GM19463 (cell line): ENCODE results near the gene MARCHF9.

Source experiments
- ATAC-seq: cut with Tn5 transposase; IDR thresholded peaks from one replicate; pipeline ENCODE4 v1.9.1; 2021; ENCODE audit warnings: mild to moderate bottlenecking, moderate library complexity; ENCODE audit not compliant: unreplicated experiment

MARCHF9 gene

DNA sequence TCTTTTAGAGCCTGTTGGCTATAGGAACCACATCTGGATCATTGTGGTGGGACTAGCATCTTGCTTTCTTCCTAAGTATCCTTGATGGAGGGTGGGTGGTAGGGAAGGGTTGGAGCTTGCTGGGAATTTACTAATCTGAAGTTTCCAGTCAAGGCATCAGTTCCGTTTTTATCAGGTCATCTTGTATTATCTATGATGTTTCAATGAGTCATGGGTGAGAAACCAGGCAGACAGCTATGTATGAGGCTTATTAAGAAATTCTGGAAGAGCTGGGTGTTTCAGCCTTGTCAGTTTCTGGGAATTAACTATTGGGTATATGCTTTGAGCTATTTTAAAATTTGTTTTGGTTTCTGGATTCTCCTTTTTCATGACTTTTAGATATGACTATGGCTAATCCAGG, 39.0 kb downstream of the MARCHF9 start:
- ATAC-seq = no peak

GRCh38 chr12:57795354-57795753, 40.5 kb downstream of the MARCHF9 start:
- ATAC-seq = no peak

- no peak for ATAC-seq
These were observed 42.1 kb downstream of the MARCHF9 start for GRCh38 chr12:57796996-57797395.

DNA sequence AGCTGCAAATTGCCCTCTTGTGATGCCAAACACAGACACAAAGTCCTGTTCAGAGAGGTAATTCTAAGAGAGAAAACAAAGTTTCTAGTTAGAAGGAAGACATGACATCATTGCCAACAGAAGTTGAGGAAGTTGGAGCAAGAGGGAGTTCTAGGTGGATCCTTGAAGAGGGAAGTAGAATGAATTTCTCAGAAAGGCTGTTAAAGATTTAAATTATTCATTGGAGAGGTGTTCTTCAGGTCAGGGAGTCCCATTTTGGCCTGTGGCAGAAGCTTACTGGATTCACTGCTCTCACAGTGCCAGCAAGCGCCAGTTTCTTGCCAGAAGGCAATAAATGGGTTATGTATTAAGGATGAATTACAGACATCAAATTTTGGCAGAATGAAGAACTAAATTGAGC, 43.0 kb downstream of the MARCHF9 start:
- no peak for ATAC-seq

DNA sequence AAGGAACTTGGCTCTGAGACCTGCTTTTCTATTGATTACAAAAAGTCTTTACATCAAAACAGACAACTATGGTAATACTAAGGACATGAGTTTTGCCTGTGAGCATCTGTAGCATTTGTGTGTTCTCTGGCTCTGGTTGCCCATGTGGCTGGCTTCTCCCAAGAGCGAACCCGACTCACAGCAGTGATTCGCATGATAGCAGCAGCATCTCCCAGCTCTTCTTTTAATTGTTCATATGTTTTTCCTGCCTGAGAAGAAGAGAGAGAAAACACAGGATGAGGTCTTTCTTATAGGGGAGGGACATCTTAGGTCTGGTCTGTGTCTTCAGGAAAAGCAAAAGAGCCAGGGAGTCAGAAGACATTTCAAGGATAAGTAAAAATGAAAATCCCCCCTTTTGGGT, 46.1 kb downstream of the MARCHF9 start:
- ATAC-seq = no peak

DNA sequence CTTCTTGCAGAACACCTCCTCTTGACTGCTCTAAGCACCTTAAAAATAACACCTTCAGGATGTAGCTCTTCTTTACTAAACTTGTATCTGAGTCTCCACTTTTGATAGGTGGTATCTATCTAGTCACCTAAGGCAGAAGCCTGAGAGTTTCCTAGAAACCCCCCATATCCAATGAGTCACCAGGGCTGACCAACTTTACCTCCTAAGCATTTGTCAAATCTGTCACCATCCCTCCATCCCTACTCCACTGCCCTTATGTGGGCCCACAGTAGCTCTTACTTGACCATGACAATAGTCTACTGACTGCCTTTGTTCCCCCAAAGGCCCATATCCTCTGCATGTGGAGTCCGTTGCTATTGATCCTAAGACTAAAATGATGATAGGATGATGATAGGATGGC, 47.7 kb downstream of the MARCHF9 start:
- no peak for ATAC-seq

DNA sequence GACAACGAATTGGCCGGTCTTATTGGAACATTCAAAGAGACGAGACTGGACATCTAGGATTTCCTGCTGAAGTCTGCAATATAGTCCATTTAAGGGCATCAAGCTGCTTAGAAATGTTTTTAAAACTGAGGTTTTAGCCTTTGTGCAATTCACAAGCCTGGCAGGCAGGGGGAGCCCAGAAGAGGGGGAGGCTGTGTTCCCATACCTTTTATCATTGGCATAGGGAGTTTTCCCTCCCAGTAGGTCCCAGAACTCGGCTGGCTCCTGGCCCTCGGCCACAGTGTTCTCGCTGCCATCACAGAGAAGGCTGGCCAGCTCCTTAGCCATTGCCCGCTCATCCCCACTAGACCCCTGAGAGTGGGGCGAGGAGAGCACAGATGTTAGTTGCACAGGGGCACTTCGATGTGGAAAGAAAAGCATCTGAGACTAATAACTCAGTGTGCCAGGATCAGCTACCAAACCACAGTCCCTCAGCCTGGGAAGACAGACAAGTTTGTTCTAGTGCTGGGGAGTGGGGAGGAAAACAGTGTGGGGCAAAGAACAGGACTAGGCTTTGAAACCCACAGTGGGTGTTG, 48.5 kb downstream of the MARCHF9 start:
- no peak for ATAC-seq

DNA sequence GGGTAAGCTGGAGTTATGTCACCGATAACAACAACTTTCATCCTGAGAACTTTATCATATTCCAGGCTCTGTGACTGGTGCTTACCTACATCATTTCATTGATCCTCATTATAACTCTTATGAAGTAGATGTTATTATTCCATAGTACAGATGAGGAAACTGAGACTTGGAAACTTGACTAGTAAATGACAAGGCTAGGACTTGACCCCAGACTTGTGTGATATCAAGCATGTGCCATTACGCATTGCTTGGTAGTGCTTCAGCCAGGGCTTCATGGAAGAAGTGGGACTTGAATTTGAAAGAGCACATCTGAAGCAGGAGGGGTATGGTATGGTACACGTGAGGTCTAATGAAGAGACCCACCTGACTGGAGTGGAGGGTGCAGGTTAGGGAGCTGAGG, 51.8 kb downstream of the MARCHF9 start:
- no peak for ATAC-seq

DNA sequence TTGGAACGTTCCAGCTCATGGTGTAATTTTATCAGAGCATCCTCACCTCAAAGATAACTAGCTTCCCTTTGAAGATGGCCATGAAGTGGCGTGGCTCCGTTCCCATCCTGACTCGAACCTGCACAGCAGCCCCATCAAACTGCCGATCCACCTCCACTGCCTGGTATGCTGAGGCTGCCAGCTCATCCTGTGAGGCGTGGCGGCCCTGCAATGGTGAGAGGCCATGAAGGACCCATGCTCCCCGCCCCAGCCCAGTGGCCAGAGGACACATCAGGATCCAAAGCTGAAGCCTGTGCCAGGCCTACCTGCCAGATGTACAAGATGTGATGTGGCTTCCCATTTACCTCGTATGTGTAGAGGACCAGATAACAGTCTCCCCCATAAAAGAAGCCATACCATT, 52.4 kb downstream of the MARCHF9 start:
- ATAC-seq = no peak

DNA sequence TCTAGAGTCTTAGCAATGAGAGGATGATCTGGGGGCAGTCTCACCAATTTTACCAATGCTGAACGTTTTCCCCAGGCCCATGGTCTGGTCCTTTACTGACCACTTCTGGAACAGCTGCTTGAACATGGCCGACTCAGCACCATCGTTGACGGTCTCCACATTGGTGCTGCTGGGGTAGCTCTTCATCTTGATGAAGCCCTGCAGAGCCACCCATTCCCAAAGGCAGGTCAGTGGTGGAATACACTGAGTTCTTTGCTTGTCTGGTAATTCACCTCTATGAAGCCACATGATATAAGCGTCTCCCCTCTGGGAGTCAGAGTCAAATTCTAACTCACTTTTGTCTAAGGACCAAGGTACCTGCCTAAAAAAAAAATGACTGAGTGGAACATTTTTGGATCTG, 53.4 kb downstream of the MARCHF9 start:
- ATAC-seq = no peak

DNA sequence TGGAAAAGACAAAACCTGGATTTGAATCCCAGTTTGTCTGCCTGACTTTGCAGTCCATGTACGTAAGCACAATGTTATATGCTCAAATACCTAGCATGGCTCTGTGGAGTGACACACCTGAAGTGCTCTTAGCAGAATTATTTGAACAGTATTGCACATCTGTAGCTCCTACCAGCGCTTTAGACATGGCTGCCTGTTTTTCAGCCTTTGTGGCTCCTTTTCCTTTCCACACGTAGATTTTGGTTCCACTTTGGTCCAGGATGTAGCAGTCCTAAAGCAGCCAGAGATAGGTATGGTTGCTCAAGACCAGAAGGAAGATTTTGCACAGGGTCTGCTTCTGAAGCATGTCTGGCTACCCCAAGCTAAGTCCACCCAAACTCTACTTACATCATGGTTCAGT, 54.5 kb downstream of the MARCHF9 start:
- ATAC-seq = no peak
